ENCODE data around the gene RASD2. TPM values are rescaled to one million over a fixed set of nuclear protein-coding genes. Genes with fewer than 3 reads are reported as not detected.

RASD2 gene
- total RNA-seq, 2 experiments from 2014 or later, result 0.19 TPM; not detected in 1

GRCh38 chr22:35518811-35519210, 21.8 kb upstream of the RASD2 start:
- no TSS peak for BruUV-seq (replicated peaks)
- H3K4me1 ChIP-seq (ENCODE audit: insufficient read depth, low read length, poor library complexity, severe bottlenecking), result no peaks in the 10 kb centered on the region
- H3K9me2 ChIP-seq (ENCODE audit: insufficient read depth, low read length), result no peaks in the 10 kb centered on the region
- no peak for DNase-seq (ENCODE audit: low spot score)
- H2AFZ ChIP-seq (ENCODE audit: low read length), result no peak overlapping the region
- no peak for TF ChIP-seq EZH2phosphoT487 (IDR thresholded peaks at IDR 0.05; ENCODE audit: borderline replicate concordance, low read depth, low read length)
- TF ChIP-seq, protein P1, sequence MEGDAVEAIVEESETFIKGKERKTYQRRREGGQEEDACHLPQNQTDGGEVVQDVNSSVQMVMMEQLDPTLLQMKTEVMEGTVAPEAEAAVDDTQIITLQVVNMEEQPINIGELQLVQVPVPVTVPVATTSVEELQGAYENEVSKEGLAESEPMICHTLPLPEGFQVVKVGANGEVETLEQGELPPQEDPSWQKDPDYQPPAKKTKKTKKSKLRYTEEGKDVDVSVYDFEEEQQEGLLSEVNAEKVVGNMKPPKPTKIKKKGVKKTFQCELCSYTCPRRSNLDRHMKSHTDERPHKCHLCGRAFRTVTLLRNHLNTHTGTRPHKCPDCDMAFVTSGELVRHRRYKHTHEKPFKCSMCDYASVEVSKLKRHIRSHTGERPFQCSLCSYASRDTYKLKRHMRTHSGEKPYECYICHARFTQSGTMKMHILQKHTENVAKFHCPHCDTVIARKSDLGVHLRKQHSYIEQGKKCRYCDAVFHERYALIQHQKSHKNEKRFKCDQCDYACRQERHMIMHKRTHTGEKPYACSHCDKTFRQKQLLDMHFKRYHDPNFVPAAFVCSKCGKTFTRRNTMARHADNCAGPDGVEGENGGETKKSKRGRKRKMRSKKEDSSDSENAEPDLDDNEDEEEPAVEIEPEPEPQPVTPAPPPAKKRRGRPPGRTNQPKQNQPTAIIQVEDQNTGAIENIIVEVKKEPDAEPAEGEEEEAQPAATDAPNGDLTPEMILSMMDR (conservative IDR thresholded peaks at IDR 0.05; ENCODE audit: low read length), result no peak
- ChIA-PET POLR2A (no interaction called here), CTCF (ENCODE audit: unreplicated experiment) (no interaction called here)
- H3K79me2 ChIP-seq (ENCODE audit: insufficient read depth, low read depth, low read length), result no peaks in the 10 kb centered on the region
- H4K20me1 ChIP-seq (ENCODE audit: insufficient read depth, low read length), result no peaks in the 10 kb centered on the region
- H3K9me3 ChIP-seq (ENCODE audit: low read length), result no peaks in the 10 kb centered on the region
- no peak overlapping the region for H3K27ac ChIP-seq (ENCODE audit: low read depth, low read length, poor library complexity, severe bottlenecking)
- no peak overlapping the region for H3K4me2 ChIP-seq (ENCODE audit: low read length)
- H3K4me3 ChIP-seq (ENCODE audit: low read depth, low read length, poor library complexity, severe bottlenecking), result no peak overlapping the region
- no peaks in the 10 kb centered on the region for H3K36me3 ChIP-seq (ENCODE audit: insufficient read depth, low read length)
- intact Hi-C loops (cut with micrococcal nuclease; ENCODE audit: unreplicated experiment), result no loop called here

- DNase-seq (ENCODE audit: low spot score), result no peak
- POLR2A ChIA-PET, result interaction anchor here (0.7 kb wide), 1 partner anchor 156 kb away, joined by 7 read pairs; no protein-coding TSS in a partner anchor
- BruUV-seq (replicated peaks), result no TSS peak
Observed at GRCh38 chr22:35519306-35520000, 21.2 kb upstream of the RASD2 start.

More at GRCh38 chr22:35519306-35520000, 21.2 kb upstream of the RASD2 start:
- Histone ChIP-seq H3K36me3 (ENCODE audit: insufficient read depth, low read length) (no peaks in the 10 kb centered on the region), H4K20me1 (ENCODE audit: insufficient read depth, low read length) (no peaks in the 10 kb centered on the region), H3K4me3 (ENCODE audit: low read depth, low read length, poor library complexity, severe bottlenecking) (no peak overlapping the region), H3K9me2 (ENCODE audit: insufficient read depth, low read length) (no peaks in the 10 kb centered on the region), H3K9me3 (ENCODE audit: low read length) (no peaks in the 10 kb centered on the region), H2AFZ (ENCODE audit: low read length) (no peak overlapping the region), H3K27ac (ENCODE audit: low read depth, low read length, poor library complexity, severe bottlenecking) (no peak overlapping the region), H3K79me2 (ENCODE audit: insufficient read depth, low read depth, low read length) (no peaks in the 10 kb centered on the region), H3K4me1 (ENCODE audit: insufficient read depth, low read length, poor library complexity, severe bottlenecking) (no peaks in the 10 kb centered on the region), H3K4me2 (ENCODE audit: low read length) (no peak overlapping the region)
- CTCF ChIA-PET (ENCODE audit: unreplicated experiment), result no interaction called here
- TF ChIP-seq, protein P1 (conservative IDR thresholded peaks at IDR 0.05; ENCODE audit: low read length), result no peak
- TF ChIP-seq EZH2phosphoT487 (IDR thresholded peaks at IDR 0.05; ENCODE audit: borderline replicate concordance, low read depth, low read length), result no peak
- intact Hi-C loops (cut with micrococcal nuclease; ENCODE audit: unreplicated experiment), result no loop called here

All from OCI-LY7 (cell line).